Sciatic nerve (tissue), 2 donors: Measurements from ENCODE around the gene FBXW2. TPM values are rescaled to one million over a fixed set of nuclear protein-coding genes. Genes with fewer than 3 reads are reported as not detected.

Experiments used
- ATAC-seq: fragments of 200-7000 bp; cut with Tn5 transposase; one replicate; pipeline ENCODE4 v1.9.1; 2020; ENCODE audit warnings: mild to moderate bottlenecking, moderate library complexity
- DNase-seq: peaks from one replicate; pipeline ENCODE4 v3.0.0-alpha.2; 2020; ENCODE audit warnings: low spot score
- intact Hi-C: fragments of 100-400 bp; cut with DNase I; formaldehyde crosslinking; loops from one replicate; pipeline ENCODE4 v1.14.2; 2022
- total RNA-seq: library from RNA; stranded (reverse); fragmentation: NEBNext Ultra II Directional; extraction: Animal tissue kit (Norgen Biotek cat#: 25700); gene quantifications from one replicate; pipeline ENCODE4 v1.2.1, GENCODE V29; 2021
- donor health status: DM: no; HTN: no; CAD: no.
- donor health status: DM: no; HTN: no; CAD: no.

Gene FBXW2
- total RNA-seq, 1 donor from 2014 or later = 65.5 TPM

DNA sequence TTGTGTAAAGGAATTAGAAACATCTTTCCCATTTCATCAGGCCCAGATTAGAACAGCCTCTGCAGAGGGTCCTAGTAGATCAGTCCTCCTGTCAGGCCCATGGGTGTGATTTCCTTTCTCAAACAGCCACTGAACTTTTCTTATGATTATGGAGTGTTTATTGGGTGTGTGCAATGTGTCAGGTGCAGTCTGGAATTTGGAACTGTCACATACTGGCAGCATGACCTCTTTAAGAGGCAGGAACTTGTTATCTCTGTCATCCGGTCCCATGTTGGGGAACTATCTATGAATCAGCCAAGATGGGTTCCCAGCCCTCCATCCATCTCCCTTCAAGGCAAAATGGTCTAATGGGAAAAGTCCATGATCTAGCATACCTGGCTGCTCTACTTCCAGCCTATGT lies 67.3 kb downstream of the FBXW2 start:
- intact Hi-C loops = no loop called here
- ATAC-seq = no peak
- DNase-seq = no peak

DNA sequence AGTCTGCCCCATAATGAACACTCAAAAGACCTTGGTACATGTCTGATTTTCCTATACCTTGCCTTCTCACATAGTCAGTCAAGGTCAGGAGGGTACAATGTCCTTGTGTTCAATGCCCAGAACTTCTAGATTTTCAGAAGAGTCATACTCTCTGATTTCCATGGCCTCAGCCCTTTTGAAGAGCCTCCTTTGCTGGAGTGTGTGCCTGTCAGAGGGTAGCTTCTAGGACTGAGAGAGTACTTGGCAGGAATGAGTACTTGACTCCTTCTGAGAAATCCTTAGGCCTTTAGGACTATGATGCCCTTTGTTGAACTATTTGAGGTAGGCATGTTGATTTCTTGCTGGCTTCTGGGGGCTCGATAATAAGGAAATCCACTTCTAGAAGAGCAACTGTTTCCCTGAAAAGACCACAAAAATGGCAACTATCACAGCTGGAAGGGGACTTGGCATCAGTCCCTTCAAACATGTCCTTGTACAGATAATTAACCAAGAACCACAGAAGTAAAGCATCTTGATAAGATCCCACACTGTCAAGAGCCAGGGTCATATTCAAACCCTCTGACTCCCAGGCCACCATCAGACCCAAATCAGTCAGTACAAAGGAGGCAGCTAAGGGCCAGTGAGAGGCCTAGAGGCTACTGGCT lies 68.3 kb downstream of the FBXW2 start:
- ATAC-seq (no peak), DNase-seq (no peak)
- intact Hi-C loops = no loop called here

DNA sequence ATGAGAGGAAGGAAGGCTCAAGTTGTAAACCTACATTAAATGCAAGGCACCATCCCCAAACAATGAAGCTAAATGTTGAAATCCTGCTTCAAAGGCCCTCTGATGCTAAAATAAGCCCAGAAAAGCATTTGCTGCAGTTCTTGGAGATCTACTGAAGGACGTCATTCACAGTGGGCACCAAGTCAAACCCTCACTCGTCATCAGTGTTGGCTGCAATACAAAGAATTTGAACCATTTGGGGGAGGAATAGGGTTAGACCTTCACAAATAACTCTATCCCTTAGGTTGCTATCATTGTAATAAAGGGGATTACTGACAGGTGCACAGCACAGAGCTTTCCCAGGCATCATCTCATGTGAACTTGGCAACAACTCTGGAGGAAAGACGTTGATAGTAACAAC lies 69.7 kb downstream of the FBXW2 start:
- no peak for DNase-seq
- intact Hi-C loops = no loop called here
- peak; percentile 65 for ATAC-seq

DNA sequence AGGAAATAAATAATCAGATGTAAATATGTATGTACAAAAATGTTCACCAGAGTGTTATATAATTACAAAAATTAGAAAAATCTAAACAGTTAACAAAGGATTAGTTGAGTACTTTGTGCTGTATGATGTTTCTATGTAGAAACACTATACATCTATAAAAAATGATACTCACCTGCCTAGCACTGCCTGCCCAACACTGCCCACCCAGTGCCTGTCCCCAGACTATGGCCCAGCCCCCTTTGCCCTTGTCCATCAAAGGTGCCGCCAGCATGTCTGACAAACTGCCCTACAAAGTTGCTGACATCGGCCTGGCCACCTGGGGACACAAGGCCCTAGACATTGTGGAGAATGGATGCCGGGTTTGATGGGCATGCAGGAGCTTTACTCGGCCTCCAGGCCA lies 72.8 kb downstream of the FBXW2 start:
- DNase-seq = no peak
- intact Hi-C loops = no loop called here
- no peak for ATAC-seq

DNA sequence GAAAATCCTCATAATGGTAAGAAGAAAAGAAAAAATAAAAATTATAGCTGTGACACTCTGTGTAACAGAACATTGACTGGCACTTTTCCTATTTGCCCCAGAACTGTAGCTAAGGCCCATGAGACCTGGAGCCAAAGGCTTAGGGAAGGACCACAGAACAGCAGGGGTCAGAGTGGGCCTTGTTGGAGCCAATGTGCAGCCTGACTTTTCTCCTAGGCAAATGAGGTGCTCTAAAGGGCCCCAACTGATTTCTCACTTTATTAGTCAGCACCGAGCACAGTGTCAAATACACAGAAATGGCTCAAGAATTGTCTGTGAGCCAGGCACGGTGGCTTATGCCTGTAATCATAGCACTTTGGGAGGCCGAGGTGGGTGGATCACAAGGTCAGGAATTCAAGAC lies 74.9 kb downstream of the FBXW2 start:
- ATAC-seq (no peak), DNase-seq (no peak)
- intact Hi-C loops = loop anchor here (10.0 kb wide), 1 partner anchor 94 kb away; no protein-coding TSS in a partner anchor

DNA sequence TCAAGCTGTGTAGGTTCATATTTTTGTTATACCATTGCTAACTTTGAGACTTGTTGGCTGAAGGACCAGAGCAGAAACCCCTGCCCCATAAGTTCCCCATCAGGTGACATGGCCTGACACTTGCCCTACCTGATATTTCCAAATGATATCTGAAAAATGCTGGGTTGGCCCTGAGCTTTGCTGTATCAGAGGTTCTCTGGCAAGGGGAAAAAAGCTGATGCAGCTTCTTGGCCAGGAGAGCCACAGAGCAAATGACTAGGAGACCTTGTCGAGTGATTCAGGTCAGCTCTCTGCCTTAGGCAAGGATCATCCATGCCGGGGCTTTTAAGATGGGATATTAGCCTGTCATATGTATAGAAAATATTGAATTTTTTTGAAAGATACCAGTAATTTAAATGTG lies 76.0 kb downstream of the FBXW2 start:
- DNase-seq (no peak), ATAC-seq (no peak)
- intact Hi-C loops = loop anchor here (10.0 kb wide), 1 partner anchor 92 kb away; no protein-coding TSS in a partner anchor

DNA sequence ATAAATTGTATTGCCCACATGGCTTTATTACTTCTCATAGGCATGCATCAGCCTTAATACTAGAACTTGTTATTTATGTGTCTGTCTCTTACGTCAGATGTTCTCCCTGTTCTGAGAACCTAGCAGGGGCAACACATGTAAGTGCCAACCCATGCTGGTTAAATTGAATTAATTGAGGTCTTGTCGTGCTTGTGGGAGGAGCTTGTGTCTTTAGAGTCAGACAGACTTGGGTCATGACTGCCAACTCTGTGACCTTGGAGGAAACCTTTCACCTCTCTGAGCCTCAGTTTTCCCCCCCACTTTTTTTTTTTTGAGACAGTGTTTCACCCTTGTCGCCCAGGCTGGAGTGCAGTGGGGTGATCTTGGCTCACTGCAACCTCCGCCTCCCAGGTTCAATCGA lies 76.7 kb downstream of the FBXW2 start:
- DNase-seq = no peak
- ATAC-seq = no peak
- intact Hi-C loops = loop anchor here (10.0 kb wide), 1 partner anchor 92 kb away; no protein-coding TSS in a partner anchor

DNA sequence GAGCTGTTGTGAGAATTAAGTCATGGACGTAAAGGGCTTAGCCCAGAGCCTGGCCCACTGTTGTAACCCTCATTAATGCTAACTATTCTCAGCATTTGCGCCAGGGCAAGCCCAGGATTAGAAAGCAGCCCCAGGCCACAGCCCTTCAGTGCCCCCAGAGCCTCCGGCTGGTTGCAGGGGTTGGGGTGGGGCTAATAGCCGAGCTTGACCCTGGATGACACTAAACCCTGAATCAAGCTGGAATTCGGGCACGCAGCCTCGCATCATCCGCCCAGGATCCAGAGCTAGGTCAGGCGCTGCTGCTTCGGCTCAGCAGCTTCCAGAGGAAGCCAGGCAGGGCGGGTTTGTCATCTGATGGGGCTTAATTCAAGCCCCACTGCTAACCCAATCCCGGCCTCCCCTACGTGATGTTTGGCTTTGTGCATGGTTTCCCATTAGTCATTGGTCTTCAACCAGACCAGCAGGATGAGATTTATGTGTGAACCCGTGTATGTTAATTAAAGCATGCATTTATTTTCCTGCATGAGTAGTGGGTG lies 77.8 kb downstream of the FBXW2 start:
- intact Hi-C loops = loop anchor here (10.0 kb wide), 1 partner anchor 91 kb away; no protein-coding TSS in a partner anchor
- peak; percentile 63 for ATAC-seq
- DNase-seq = peak; percentile 80

DNA sequence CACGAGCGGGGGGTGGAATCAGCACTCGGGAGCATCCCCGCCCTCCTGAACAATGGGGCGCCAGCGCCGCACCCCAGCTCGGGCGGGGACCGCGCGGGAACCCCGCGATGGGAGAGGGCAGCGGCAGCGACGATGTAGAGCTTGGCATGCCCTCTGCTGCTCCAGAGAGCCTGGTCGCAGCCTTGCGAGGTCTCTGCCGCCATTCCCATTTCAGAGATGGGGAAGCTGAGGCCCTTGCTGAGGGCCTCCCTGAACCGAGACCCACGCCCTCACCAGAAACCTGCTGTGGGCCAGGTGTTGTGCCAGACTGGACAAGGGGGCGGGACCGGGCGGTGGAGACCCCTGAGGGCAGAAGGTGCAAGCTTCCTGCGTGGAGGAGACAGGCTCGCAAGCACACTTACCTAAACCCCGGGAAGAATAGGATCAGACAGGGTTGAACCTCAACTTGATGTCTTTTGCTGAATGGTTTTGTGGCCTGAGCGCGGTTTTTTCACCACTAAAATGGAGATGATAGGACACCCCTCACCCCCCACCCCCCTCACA lies 78.3 kb downstream of the FBXW2 start:
- intact Hi-C loops = loop anchor here (10.0 kb wide), 1 partner anchor 90 kb away; no protein-coding TSS in a partner anchor
- ATAC-seq (peak; percentile 11), DNase-seq (peak; percentile 74)

DNA sequence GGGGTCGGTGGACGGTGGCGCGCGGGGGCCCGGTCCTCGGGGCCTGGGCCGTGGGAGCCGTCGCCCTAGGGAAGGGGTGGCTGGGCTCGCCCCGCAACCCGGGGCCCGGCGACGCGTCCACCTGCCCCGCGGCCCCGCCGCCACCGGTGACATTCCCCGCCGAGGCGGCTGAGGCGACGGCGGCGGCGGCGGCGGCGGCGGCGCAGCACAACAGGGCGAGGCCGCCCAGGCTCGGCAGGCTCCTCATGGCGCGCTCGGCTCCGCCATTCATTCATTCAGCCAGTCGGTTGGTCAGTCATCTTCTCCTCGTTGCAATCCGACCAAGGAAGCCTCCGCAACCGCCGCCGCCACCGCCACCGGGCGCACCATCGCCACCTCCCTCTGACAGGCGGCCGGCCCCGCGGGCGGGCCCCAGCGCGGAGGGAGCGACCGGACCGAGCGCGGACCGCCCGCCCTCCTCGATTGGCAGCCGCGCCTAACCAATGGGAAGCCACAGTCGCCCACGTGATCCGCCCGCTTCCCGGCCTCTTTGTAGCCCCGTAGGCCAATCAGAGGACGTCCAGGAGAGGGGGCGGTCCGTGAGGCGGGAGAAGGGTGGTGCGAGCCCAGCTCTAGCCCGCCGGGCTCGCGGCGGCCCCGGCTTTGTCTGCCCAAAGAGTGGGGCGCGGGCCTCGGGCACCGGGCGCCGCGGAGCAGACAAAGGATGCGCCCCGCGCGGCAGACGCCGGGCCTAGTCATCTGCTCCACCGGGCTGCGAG lies 78.9 kb downstream of the FBXW2 start, which contains the start of gene MEGF9:
Gene MEGF9 (minus strand): TSS at position 383 of the 758 bp plus-strand sequence. CDS start 112 bp downstream, at position 271.
- peak; percentile 99 for DNase-seq
- peak; percentile 98 for ATAC-seq
- intact Hi-C loops = loop anchor here (10.0 kb wide), 1 partner anchor 89 kb away; no protein-coding TSS in a partner anchor

DNA sequence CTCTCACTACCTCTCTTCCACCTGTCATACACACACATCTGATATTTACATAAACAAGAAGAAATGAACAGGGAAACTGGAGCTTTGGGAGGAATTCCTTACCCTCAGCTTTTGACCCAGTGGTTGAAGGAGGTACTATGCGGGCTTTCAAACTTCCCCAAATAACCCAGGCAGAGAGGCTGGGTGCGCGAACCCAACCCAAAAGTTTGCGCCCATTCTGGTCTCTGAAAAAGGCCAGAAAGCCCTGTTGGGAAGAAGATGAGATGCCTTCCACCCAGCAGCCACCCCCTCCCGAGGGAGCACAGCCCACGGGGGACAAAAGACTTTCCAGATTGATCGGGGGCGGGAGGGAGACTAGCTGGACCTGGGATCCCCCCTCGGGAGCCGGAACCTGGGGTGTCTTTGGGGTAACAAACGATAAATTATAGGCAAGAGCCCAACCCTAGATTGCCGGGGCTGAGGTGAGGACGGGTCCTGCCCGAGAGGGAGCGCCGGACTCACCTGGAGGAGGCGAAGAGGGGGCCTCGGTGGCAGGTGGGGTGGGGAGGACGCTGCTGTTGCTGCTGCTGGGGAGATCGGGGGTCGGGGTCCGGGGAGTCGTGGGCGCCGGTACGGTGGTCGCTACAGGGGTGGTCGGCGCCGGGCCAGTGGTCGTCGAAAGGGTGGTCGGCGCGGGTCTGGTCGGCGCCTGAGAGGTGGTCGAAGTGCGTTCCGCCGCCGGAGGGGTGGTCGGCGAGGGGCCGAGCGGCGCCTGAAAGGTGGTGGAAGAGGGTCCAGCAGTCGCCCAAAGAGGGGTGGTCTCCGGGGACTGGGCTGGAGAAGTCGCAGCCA lies 79.7 kb downstream of the FBXW2 start:
- intact Hi-C loops = loop anchor here (10.0 kb wide), 1 partner anchor 89 kb away; no protein-coding TSS in a partner anchor
- ATAC-seq (no peak), DNase-seq (peak; percentile 76)

DNA sequence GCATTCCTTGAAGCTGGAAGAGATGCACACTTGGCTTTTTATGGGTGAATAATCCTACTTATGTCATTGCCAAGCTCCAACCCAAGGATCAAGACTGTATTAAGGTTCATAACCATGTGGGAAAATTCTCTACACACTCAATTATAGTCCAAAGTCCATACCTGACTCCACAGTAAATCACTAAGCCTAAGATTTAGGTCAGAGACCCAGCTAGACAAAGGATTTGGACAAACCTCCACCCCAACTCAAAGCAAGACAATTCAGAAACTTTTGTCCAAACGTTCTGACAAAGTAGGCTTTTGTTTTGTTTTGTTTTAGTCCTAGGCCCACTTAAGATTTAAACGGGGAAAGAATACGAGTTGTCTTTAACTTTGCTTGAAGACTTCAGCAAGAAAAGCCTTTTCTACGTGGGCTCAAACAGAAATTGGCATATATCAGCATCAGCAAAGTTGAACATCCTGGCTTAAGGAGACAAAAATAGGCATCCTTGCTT lies 80.6 kb downstream of the FBXW2 start:
- DNase-seq = no peak
- intact Hi-C loops = loop anchor here (10.0 kb wide), 1 partner anchor 88 kb away; no protein-coding TSS in a partner anchor
- ATAC-seq = no peak

DNA sequence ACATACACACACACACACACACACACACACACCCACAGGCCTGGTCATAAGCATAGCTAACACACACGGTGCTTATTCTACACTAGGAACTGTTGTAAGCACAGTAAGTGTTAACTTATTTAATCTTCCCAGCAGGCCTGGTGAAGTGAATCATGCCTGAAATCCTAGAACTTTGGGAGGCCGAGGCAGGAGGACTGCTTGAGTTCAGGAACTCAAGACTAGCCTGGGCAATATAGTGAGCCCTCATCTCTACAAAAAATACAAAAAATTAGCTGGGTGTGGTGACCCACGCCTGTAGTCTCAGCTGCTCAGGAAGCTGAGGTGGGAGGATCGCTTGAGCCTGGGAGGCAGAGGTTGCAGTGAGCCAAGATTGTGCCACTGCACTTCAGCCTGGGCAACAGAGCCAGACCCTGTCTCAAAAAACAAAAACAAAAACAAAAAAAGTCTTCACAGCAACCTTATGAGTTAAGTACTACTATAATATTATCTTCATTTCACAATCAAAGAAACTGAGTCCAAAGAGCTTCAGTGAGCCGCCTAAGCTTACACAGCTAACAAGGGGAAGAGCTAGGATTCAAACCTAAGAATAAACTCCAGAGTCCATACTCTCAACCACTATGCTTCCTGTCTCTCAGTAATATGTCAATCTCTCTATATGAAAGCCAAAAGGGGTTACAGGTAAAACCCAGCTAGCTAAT lies 81.2 kb downstream of the FBXW2 start:
- no peak for ATAC-seq
- intact Hi-C loops = loop anchor here (10.0 kb wide), 1 partner anchor 87 kb away; no protein-coding TSS in a partner anchor
- DNase-seq = no peak

DNA sequence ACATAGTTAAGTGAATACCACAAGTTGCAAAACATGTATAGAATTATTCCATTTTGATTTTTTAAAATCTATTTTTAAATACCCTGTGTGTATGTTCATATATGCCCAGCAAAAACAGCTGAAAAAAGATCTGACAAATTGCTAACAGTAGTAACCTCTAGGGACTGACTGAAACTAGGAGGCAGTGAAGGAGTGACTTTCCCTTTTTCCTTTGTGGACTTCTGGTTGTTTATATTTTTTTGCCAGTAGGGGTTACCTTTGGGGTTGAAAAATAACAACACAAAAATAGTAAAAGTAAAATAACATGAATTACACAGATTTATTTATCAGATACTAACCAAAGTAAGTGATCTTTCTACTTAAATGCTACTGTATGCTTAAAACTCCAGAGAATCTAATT lies 81.9 kb downstream of the FBXW2 start:
- no peak for ATAC-seq
- DNase-seq = no peak
- intact Hi-C loops = loop anchor here (10.0 kb wide), 1 partner anchor 87 kb away; no protein-coding TSS in a partner anchor

DNA sequence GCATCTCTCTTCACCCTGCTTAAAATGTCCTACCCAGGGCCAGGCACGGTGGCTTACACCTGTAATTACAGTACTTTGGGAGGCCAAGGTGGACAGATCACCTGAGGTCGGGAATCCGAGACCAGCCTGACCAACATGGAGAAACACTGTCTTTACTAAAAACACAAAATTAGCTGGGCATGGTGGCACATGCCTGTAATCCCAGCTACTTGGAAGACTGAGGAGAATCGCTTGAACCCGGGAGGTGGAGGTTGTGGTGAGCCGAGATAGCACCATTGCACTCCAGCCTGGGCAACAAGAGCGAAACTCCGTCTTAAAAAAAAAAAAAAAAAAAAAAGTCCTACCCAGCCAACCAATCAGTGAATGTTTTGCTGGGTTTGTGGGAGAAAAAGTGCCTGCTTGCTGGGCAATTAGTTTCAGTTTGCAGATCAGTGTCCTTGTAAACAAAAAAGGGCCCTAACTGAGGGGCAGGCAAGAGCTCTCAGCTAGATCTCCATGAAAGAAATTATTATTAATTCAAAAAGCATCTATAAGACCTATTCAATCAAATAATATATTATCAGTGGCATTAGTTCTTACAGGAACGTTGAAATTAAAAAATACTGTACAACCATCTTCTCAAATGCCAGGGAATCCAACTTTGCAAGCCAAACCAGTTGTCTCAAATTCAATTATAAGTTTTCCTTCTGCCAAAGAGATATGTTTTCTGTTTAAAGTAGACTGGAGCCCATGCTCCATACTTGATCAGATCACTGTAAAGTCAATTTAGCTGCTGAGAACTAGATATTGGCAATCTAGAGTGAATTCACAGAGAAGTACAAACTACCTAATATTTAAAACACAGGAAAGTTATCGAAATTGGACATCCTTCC lies 82.9 kb downstream of the FBXW2 start:
- ATAC-seq (no peak), DNase-seq (no peak)
- intact Hi-C loops = loop anchor here (10.0 kb wide), 1 partner anchor 86 kb away; no protein-coding TSS in a partner anchor

DNA sequence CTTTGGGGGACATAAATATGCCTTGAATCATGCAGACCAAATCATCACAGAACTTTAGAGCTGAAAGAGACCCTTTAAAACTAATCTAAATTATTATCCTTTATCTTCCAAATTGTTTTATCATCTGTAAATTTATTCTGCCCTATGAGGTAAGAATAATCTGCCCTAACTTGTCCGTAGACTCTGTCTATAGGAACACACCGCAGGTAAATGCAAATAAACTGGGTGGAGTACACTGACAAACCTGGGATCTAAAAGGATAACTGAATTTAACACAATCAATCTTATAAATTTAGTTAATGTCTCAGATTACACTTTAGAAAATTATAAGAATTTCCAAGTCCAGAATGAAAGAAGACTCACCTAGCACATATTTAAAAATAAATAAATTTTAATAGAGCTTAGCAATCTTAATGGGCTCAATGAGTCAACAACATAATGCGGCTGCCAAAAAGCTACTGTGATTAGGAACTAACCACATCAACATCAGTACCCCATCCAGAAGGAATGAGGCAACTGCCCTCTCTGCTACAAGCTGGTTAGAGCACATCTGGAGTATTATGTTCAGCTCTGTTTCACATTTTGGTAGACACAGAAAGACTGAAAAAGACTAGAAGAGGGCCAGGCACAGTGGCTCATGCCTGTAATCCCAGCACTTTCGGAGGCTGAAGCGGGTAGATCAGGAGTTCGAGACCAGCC lies 84.5 kb downstream of the FBXW2 start:
- DNase-seq (no peak), ATAC-seq (no peak)
- intact Hi-C loops = no loop called here
